IMR-90 (cell line): ENCODE measurements around the gene PRKN. TPM values are rescaled to one million over a fixed set of nuclear protein-coding genes. Genes with fewer than 3 reads are reported as not detected.

Experiments used
- ATAC-seq: fragments of 200-7000 bp; cut with Tn5 transposase; 2 replicates; pipeline ENCODE4 v1.9.1; 2020; ENCODE audit warnings: low read depth, mild to moderate bottlenecking, moderate library complexity
- BruUV-seq: library from RNA; stranded (reverse); fragments of 400-500 nt; replicated peaks from 2 replicates; lab custom pipeline; 2021; lab: Mats Ljungman, UMichigan
- CTCF ChIA-PET: fragments of 300-600 bp; formaldehyde crosslinking; extraction: SDS; loops from one replicate; lab custom pipeline; 2021; ENCODE audit warnings: antibody characterized with exemption; lab: Yijun Ruan, JAX
- POLR2A ChIA-PET: fragments of 300-600 bp; sonication (Branson Sonifier 250); formaldehyde crosslinking; loops from one replicate; lab custom pipeline; 2022; ENCODE audit warnings: antibody characterized with exemption; ENCODE audit not compliant: unreplicated experiment; lab: Charles Lee
- DNase-seq: peaks from one replicate; pipeline ENCODE4 v3.0.0; 2013
- H2AFZ ChIP-seq: replicated peaks from 2 replicates; pipeline ENCODE3; 2013; ENCODE audit warnings: low read length, mild to moderate bottlenecking; ENCODE audit not compliant: poor library complexity
- H2AK5ac ChIP-seq: 2 replicates; pipeline ENCODE4 v1.6.1; 2013; ENCODE audit warnings: low read depth, low read length, inconsistent platforms
- H2AK9ac ChIP-seq: replicated peaks from 2 replicates; pipeline ENCODE3; 2013; ENCODE audit warnings: mild to moderate bottlenecking, low read depth, low read length, moderate library complexity; ENCODE audit not compliant: poor library complexity
- H2BK120ac ChIP-seq: 2 replicates; pipeline ENCODE4 v1.6.1; 2013; ENCODE audit warnings: low read depth, low read length, inconsistent platforms
- H2BK15ac ChIP-seq: 3 replicates; pipeline ENCODE4 v1.6.1; 2013; ENCODE audit warnings: low read depth, low read length, inconsistent platforms
- H2BK20ac ChIP-seq: 2 replicates; pipeline ENCODE4 v1.6.1; 2013; ENCODE audit warnings: low read depth, mild to moderate bottlenecking, inconsistent platforms, low read length, moderate library complexity
- H2BK5ac ChIP-seq: 2 replicates; pipeline ENCODE4 v1.6.1; 2013; ENCODE audit warnings: mild to moderate bottlenecking, low read depth, low read length, inconsistent platforms; ENCODE audit not compliant: poor library complexity, severe bottlenecking
- H3K14ac ChIP-seq: replicated peaks from 2 replicates; pipeline ENCODE4 v1.6.1; 2013; ENCODE audit warnings: low read depth, low read length, inconsistent platforms
- H3K18ac ChIP-seq: 2 replicates; pipeline ENCODE4 v1.6.1; 2013; ENCODE audit warnings: low read depth, low read length, control low read depth
- H3K23ac ChIP-seq: 2 replicates; pipeline ENCODE4 v1.6.1; 2013; ENCODE audit warnings: low read depth, low read length, inconsistent platforms
- H3K27ac ChIP-seq: 2 replicates; pipeline ENCODE4 v1.5.1; 2013; ENCODE audit warnings: mild to moderate bottlenecking, control low read depth, low read length; ENCODE audit not compliant: insufficient read depth
- H3K27me3 ChIP-seq: 2 replicates; pipeline ENCODE4 v1.6.1; 2013; ENCODE audit warnings: low read length; ENCODE audit not compliant: control insufficient read depth, insufficient read depth
- H3K36me3 ChIP-seq: 2 replicates; pipeline ENCODE4 v1.6.1; 2013; ENCODE audit warnings: low read length, mixed read lengths; ENCODE audit not compliant: control insufficient read depth, insufficient read depth
- H3K4ac ChIP-seq: 2 replicates; pipeline ENCODE4 v1.6.1; 2013; ENCODE audit warnings: low read depth, low read length, inconsistent platforms
- H3K4me1 ChIP-seq: 2 replicates; pipeline ENCODE4 v1.6.1; 2013; ENCODE audit warnings: low read length, mixed read lengths; ENCODE audit not compliant: control insufficient read depth, insufficient read depth
- H3K4me2 ChIP-seq: 2 replicates; pipeline ENCODE4 v1.6.1; 2013; ENCODE audit warnings: low read depth, mild to moderate bottlenecking, control low read depth, low read length, moderate library complexity
- H3K4me3 ChIP-seq: 2 replicates; pipeline ENCODE4 v1.5.1; 2013; ENCODE audit warnings: low read depth, mild to moderate bottlenecking, control low read depth, low read length, moderate library complexity; ENCODE audit not compliant: insufficient read depth
- H3K56ac ChIP-seq: 2 replicates; pipeline ENCODE4 v1.6.1; 2013; ENCODE audit warnings: low read length, inconsistent platforms; ENCODE audit not compliant: insufficient read depth; ENCODE audit errors: extremely low read depth
- H3K79me1 ChIP-seq, 2 experiments: 2 replicates each; pipeline ENCODE4 v1.6.1; 2013; ENCODE audit warnings: low read length in 2 of 2, inconsistent platforms in 1 of 2, low read depth in 1 of 2
- H3K9ac ChIP-seq: 2 replicates; pipeline ENCODE4 v1.6.1; 2013; ENCODE audit warnings: low read depth, low read length, control low read depth
- H3K9me1 ChIP-seq: 2 replicates; pipeline ENCODE4 v1.6.1; 2013; ENCODE audit warnings: low read length, inconsistent platforms; ENCODE audit not compliant: insufficient read depth
- H3K9me3 ChIP-seq: 2 replicates; pipeline ENCODE4 v1.6.1; 2013; ENCODE audit warnings: low read length; ENCODE audit not compliant: control insufficient read depth, insufficient read depth
- H4K20me1 ChIP-seq: 2 replicates; pipeline ENCODE4 v1.6.1; 2013; ENCODE audit warnings: low read length, inconsistent platforms; ENCODE audit not compliant: insufficient read depth
- H4K5ac ChIP-seq: 2 replicates; pipeline ENCODE4 v1.6.1; 2013; ENCODE audit warnings: mild to moderate bottlenecking, low read depth, low read length, control low read depth
- H4K8ac ChIP-seq, 2 experiments: 2 replicates each; pipeline ENCODE4 v1.6.1; 2013; ENCODE audit warnings: low read depth in 2 of 2, low read length in 2 of 2, control low read depth in 1 of 2, inconsistent platforms in 1 of 2
- H4K91ac ChIP-seq: 2 replicates; pipeline ENCODE4 v1.6.1; 2013; ENCODE audit warnings: low read depth, low read length, inconsistent platforms; ENCODE audit not compliant: insufficient read depth
- BHLHE40 ChIP-seq: fragments of 150-350 bp; IDR thresholded peaks from 2 replicates; pipeline ENCODE4 v1.6.1; 2016; ENCODE audit warnings: mild to moderate bottlenecking, low read depth, low read length
- ELK1 ChIP-seq: fragments of 150-350 bp; IDR thresholded peaks from 2 replicates; pipeline ENCODE4 v1.6.1; 2016; ENCODE audit warnings: low read depth, mild to moderate bottlenecking, low read length, moderate library complexity, borderline replicate concordance
- MXI1 ChIP-seq: IDR thresholded peaks from 2 replicates; pipeline ENCODE4 v1.6.1; 2012; ENCODE audit warnings: low read depth, mild to moderate bottlenecking, low read length, moderate library complexity, borderline replicate concordance
- NFE2L2 ChIP-seq: fragments of 150-350 bp; IDR thresholded peaks from 2 replicates; pipeline ENCODE4 v1.6.1; 2016; ENCODE audit warnings: low read depth, mild to moderate bottlenecking, low read length
- RAD21 ChIP-seq: IDR thresholded peaks from 2 replicates; pipeline ENCODE4 v1.6.1; 2012; ENCODE audit warnings: low read length, improper control_type of control experiment
- RCOR1 ChIP-seq: IDR thresholded peaks from 2 replicates; pipeline ENCODE4 v1.6.1; 2012; ENCODE audit warnings: mild to moderate bottlenecking, low read length, improper control_type of control experiment; ENCODE audit not compliant: insufficient replicate concordance
- WGBS, 2 experiments: methylation state at CpG; one replicate each; pipeline versions ENCODE4 v1.1.5 to v1.1.7; 2013; ENCODE audit warnings: missing lambda C conversion rate in 2 of 2; ENCODE audit not compliant: insufficient read length in 1 of 2; ENCODE audit errors: extremely low coverage in 2 of 2; 5-methylcytosine and 5-hydroxymethylcytosine counted together
- dilution Hi-C: fragments of 300-500 bp; cut with HindIII; formaldehyde crosslinking; loops from one replicate; pipeline ENCODE4 v1.14.3; 2018; ENCODE audit warnings: low sequenced_read_pairs; ENCODE audit not compliant: unreplicated experiment
- in situ Hi-C: fragments of 300-500 bp; cut with MboI; formaldehyde crosslinking; loops from 3 replicates; pipeline ENCODE4 v1.14.3; 2019; ENCODE audit warnings: low sequenced_read_pairs, inconsistent platforms, mixed read lengths
- intact Hi-C: fragments of 100-400 bp; cut with micrococcal nuclease; formaldehyde crosslinking; loops from 2 replicates; pipeline ENCODE4 v1.10.0; 2022
- polyA plus RNA-seq, 3 experiments: library from polyadenylated mRNA; depleted of rRNA; stranded (reverse); fragments of >200 nt; gene quantifications; 2 replicates each; pipeline ENCODE4 v1.2.3, GENCODE V29; 2012; ENCODE audit warnings: low replicate concordance in 1 of 3
- total RNA-seq: library from RNA; depleted of rRNA; stranded (reverse); fragments of >200 nt; gene quantifications from 2 replicates; pipeline ENCODE4 v1.2.3, GENCODE V29; 2012

PRKN gene
- total and polyA plus RNA-seq, 2 of the 4 experiments (the other 2 are of a cell fraction) = 0.15 to 0.18 TPM

GRCh38 chr6:162242915-162243314 is 484.7 kb downstream of the PRKN start:
- Histone ChIP-seq H2BK120ac (no peak overlapping the region), H3K27ac (no peak overlapping the region), H3K4me2 (no peak overlapping the region), H3K18ac (no peak overlapping the region), H3K14ac (no peak overlapping the region), H2AK5ac (no peak overlapping the region), H3K9me1 (no peaks in the 10 kb centered on the region), H4K20me1 (no peaks in the 10 kb centered on the region), H4K91ac (no peak overlapping the region), H4K5ac (no peak overlapping the region), H2BK20ac (no peak overlapping the region), H2BK15ac (no peak overlapping the region), H3K36me3 (no peaks in the 10 kb centered on the region), H3K4me1 (no peaks in the 10 kb centered on the region), H3K27me3 (no peaks in the 10 kb centered on the region), H3K4me3 (no peak overlapping the region), H2AFZ (no peak overlapping the region), H3K9me3 (peaks cover 7% of the 10 kb centered on the region), H3K23ac (no peak overlapping the region), H4K8ac (no peak overlapping the region), H2AK9ac (no peak overlapping the region), H3K4ac (no peak overlapping the region), H3K79me1 (no peaks in the 10 kb centered on the region), H3K9ac (no peak overlapping the region), H2BK5ac (no peak overlapping the region), H3K56ac (no peak overlapping the region)
- DNase-seq (no peak), ATAC-seq (no peak)
- TF ChIP-seq RCOR1 = no peak
- TF ChIP-seq NFE2L2 = no peak
- TF ChIP-seq MXI1 = no peak
- TF ChIP-seq RAD21 = no peak
- TF ChIP-seq BHLHE40 = no peak
- no peak for TF ChIP-seq ELK1
- ChIA-PET CTCF (no interaction called here), POLR2A (no interaction called here)
- in situ Hi-C loops (no loop called here), dilution Hi-C loops (no loop called here), intact Hi-C loops (no loop called here)
- no TSS peak for BruUV-seq
- no CpG with 5 or more reads among the region's 1 CpG for WGBS, 2 experiments
